T-helper 1 cell (primary cell): ENCODE measurements around the gene ROBO4.

Experiments used
- DNase-seq, 5 donors: peaks; one replicate each; pipeline ENCODE4 v3.0.0-alpha.2; 2012 to 2020

The ROBO4 gene

DNA sequence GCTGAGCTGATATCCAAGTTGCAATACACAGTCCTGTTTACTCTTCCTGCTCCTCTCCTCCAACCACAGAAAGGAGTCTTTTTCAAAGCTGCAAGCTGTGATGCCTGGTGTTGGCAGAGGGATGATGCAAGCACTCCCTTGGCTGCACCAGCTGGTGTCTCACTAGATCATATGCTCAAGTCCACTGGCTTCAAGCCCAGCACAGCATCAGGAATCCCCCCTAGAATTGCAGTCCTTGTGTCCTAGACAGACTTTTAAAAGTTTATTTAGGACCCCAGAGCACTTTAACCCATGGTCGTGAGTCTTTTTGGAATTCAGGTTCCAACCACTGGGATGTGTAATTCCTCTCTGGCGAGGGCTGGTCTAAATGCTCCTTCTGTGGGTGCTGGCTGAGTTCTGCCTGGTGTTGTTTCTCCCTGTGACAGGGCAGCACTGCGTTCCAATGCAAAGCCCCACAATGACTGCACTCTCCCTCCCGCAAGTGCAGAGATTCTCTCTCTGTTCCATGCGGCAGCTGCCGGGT, 19.5 kb upstream of the ROBO4 start:
- no peak for DNase-seq

GRCh38 chr11:124916370-124916710, 18.7 kb upstream of the ROBO4 start:
- no peak for DNase-seq

DNA sequence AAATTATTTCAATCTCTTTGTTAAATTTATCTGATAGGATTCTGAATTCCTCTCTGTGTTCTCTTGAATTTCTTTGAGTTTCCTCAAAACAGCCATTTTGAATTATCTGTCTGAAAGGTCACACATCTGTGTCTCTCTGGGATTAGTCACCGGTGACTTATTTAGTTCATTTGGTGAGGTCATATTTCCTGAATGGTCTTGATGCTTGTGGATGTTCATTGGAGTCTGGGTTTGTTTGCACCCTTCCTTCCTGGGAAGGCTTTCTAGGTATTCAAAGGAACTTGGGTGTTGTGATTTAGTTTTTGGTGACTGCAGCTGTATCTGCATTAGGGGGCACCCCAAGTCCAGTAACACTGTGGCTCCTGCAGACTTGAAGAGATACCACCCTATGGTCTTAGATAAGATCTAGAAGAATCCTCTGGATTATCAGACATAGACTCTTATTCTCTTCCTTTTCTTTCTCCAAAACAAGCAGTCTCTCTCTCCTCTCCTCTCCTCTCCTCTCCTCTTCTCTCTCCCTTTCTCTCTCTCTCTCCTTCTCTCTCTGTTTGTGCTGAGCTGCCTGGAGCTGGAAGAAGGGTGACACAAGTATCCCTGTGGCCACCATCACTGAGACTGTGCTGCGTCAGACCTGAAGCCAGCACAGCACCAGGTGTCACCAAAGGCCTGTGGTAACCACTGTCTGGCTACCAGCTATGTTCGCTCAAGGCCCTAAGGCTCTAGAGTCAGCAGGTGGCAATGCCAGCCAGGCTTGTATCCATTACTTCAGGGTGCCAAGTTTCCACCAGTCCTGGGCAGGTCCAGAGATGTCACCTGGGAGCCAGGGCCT, 18.1 kb upstream of the ROBO4 start:
- no peak for DNase-seq

GRCh38 chr11:124902616-124903015, 5.0 kb upstream of the ROBO4 start:
- no peak for DNase-seq

DNA sequence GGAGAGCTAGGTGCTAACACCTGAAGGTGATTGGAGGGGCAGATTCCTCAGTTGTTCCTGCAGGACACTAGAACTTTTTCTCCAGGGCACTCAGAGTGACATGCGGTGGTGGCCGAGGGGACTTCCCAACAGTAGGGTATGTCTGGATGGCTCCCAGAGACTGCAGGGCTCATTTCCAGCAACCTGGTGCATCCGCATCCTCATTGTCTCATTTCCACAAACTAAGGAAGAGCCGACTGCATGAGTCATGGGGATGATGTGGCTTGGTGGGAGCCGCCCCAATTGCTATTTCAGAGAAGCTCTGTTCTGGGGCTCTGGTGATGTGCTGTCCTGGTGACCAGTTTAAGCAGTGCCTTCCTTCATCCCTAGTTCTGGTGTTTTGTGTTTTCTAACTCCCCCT, 2.8 kb upstream of the ROBO4 start:
- DNase-seq = no peak

DNA sequence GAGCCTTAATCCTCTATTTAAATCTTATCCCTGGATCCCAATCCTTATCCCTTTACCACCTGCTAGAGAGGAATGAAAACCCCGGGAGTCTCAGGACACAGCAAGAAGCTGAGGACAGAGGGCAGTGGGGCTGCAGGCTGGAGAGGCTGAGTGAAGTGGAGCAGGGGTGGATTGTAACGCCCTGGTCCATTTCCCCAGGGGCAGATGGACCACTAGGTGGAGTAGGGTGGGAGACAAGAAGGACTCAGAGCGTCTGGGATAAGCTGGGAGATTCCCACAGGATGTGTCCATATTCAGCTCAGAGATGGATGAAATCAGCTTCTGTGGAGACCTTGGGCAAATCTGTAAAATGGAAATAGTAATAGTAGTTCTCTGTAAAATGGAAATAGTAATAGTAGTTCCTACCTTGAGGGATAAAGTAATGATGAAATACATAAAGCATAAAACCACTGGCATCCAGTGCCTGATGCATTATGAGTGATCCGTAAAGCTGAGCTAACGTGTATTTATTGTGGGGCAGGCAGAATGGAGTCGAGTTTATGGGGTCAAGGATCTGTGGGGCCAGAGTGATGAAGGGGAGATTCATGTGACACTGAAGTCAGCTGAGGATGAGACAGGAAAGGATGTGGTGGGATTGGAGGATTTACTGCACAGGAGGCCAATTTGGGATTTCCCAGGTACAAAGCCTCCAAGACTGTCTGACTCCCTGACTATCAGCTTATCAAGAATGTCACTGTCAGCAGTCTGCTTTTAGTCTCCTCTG, 1.9 kb upstream of the ROBO4 start:
- DNase-seq = no peak

DNA sequence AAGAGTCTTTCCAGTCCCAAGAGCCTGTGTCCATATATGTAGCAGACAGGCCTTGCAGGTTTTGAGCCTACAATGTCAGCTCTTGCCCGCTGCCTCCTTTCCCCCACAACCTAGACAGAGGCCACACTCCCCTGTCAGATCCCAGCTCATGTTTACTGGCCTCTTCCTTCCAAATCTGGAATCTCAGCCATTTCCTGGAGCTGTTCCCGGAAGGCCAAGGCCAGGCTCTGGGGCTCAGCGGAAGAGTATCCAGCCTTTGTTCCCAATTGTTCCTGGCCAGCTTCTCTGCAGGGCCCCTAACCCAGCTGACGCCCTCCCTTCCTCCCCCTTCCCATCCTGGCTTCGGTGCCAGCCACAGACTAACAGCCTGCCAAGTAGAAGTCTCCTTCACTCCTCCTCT, 1.0 kb upstream of the ROBO4 start:
- no peak for DNase-seq

- DNase-seq = no peak
Measured at GRCh38 chr11:124898263-124898680, 607 bp upstream of the ROBO4 start.

GRCh38 chr11:124896821-124897391, 759 bp downstream of the ROBO4 start:
- DNase-seq = no peak

- DNase-seq = no peak
Measured at GRCh38 chr11:124896071-124896750, 1.5 kb downstream of the ROBO4 start.

DNA sequence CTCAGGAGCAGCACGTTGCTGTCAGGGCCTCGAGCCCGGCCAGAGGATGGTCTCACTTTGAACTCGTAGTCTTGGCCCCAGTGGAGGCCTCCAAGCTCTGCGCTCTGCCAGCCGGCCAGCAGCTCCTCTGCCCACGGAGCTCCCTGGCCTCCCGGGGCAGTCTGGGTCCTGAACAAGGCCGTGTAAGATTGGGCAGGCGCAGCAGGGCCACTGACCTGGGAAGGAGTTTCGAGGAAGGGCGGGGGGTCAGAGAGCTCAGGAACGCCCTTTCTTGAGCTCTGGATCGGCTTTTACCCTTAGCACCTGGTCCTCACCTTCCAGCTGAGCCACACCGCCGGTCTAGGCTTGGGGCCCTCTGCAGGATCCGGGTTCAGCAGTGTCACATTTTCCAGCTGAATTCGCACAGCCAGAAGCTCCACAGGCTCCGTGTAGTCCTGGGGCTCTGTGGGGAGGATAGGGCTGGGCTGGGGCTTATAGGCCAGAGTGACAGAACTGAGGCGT, 2.1 kb downstream of the ROBO4 start:
- no peak for DNase-seq

DNA sequence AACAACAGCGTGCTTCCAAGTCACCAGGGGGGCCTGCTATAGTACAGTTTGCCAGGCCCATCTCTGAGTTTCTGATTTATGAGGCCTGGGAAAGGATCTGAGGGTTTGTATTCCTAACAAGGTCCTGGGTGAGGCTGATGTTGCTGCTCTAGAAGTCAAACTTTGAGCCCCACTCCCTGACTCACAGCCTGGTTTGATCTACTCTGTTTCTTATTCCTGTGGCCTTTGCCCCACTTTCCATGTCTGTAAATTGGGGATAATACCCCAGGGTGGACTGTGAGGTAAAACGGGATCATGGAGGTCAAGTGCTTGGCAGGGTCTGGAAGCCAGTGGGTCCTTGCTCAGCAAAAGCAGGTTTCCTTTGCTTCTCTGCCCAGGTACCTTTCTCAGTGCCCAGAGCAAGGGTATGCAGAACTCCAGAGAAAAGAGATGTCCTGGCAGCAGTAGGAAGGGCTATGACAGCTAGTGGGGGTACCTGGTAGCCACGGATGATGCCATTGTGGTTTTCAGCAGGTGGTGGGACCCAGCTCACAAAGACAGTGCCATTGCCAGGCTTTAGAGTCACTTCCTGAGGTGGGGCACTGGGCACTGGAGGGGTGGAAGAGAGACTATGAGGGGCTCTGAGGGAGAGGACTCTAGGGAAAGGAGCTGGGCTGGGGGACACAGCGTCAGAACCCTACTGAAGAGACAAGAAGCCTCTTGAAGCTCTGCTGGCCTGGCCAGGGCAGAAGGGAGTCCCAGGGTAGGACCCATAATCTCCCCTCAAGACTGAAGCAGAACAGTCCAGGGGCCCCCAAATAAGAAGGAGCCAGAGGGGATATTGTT, 2.8 kb downstream of the ROBO4 start:
- DNase-seq = no peak

DNA sequence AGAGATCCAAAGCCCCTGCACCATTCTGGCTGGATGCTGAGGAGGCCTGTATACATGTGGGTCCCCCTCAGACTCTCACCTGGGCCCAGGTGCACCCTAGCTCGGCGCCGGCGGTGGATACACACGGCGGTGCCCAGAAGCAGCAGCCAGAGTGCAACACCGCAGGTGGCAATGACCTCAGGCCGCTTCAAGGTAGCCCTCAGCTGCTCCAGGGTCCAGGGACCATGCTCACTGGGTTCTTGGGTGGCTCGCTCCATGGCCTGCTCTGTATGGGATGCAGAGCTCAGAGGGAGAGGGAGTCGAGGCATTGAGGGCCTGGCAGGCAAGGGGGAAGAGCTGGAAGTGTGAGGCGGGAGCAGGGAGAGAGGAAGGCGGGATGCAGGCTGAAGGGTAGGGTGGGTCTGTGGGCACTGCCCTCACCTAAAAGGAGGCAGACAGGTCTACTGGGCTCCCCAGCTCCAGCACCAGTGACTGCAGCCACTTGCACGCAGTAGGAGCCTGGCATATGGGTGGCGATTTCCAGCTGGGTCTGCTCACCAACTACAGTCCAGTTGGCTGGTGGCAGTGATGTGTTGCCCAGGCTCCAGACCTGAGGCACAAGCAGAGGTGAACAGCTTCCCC, 3.8 kb downstream of the ROBO4 start:
- DNase-seq = no peak

GRCh38 chr11:124892750-124893454, 4.8 kb downstream of the ROBO4 start:
- DNase-seq = no peak

DNA sequence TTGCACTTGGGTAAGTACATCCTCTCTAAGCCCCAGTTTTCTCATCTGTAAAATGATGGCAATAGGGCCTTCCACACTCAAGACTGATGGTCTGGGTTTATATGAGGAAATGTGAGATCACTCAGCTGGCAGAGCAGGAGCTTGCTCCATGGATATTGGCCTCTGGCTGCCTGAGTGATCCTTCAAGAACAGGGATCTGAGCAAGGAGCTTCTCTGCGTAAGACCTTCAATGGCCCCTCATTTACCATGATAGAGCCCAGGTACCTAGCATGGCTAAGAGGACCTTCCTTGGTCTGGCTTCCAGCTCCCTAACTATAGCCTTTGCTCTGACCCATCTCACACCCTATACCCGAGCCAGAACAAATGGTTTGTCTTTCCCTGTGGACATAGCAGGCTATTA, 5.5 kb downstream of the ROBO4 start:
- no peak for DNase-seq

GRCh38 chr11:124891373-124891861, 6.2 kb downstream of the ROBO4 start:
- DNase-seq = no peak

- no peak for DNase-seq
Measured at GRCh38 chr11:124890683-124891372, 6.8 kb downstream of the ROBO4 start.

DNA sequence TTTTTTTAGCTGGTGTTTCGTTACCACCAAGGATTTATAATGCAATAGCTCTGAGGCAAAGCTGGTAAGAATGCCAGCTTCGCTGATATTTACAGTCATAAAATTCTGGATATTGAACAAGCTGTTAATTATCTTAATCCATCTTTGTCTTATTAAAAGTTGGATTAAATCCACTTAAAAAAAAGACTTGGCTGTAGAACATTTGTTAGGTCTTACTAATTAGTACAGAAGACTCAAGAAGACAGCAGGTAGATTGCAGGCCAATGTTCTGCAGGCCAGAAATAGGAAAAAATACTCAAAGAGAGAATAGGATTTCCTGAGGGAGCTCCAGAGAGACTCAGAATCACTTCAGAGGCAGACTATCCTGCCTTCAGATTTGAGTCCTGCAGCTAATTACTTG, 7.5 kb downstream of the ROBO4 start:
- DNase-seq = no peak

DNA sequence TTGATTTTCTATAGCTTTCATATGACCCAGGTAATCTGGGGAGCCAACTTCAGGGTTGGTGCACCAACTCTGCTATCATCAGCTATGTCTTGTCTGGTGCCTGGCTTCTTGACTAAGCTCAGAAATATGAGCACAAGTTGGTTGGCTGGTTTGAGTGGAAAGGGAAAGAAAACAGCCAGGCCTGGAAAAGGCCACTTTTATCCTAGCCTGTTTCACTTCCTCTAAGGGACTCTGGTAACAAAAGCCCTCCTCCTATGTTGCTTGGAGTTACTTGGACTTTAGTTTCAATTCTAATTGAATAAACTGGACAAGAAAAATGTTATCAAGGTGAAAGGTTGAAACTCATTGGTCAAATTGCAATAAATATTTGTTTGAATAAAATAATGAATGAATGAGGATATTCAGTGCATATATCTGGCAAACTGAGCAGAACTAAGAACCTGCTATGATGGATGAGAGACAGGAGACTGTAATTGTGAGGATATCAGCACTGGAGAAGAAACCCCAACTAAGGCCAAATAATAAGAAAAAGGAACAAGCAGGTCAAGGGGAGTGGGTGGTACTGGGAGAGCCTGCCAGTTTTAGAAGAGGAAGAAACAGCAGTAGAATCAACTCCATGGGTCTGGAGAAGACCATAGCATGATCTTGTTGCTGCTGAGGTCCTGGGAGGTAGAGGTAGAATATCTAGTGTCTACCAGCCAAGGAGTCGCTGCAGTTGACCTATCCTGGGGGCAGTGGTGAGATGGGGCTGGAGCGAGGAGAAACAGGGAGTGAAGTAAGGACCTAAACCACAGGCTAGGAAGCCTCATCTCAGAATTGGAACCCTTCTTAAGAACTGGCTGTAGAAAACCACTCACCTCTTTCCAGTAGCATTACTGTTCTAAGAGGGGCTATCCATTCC, 8.2 kb downstream of the ROBO4 start:
- no peak for DNase-seq
